ENCODE measurements around the gene C1orf105.

The C1orf105 gene

GRCh38 chr1:172397633-172398032, 22.9 kb upstream of the C1orf105 start:
- FAIRE-seq, result no peak

DNA sequence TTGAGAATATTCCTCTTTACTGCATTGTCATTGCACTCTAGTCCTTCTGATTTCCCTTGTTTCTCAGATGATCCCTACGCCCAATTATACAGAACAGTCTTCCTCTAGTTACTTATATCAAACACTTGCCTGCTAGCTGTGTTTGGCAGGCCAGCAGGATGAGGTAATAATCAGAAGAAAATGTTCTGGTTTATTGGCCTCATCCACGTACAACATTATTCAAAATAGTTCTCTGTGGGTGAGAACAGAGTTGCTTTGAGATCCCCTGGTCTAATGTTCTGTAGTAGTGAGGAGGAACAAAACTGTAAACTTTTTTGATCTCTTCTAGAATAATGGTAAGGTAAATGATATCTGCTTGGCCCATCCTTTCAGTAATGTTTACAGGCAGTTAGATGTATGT, 22.3 kb upstream of the C1orf105 start:
- no peak for FAIRE-seq

GRCh38 chr1:172398970-172399755, 21.3 kb upstream of the C1orf105 start:
- peak; percentile 100 for FAIRE-seq

DNA sequence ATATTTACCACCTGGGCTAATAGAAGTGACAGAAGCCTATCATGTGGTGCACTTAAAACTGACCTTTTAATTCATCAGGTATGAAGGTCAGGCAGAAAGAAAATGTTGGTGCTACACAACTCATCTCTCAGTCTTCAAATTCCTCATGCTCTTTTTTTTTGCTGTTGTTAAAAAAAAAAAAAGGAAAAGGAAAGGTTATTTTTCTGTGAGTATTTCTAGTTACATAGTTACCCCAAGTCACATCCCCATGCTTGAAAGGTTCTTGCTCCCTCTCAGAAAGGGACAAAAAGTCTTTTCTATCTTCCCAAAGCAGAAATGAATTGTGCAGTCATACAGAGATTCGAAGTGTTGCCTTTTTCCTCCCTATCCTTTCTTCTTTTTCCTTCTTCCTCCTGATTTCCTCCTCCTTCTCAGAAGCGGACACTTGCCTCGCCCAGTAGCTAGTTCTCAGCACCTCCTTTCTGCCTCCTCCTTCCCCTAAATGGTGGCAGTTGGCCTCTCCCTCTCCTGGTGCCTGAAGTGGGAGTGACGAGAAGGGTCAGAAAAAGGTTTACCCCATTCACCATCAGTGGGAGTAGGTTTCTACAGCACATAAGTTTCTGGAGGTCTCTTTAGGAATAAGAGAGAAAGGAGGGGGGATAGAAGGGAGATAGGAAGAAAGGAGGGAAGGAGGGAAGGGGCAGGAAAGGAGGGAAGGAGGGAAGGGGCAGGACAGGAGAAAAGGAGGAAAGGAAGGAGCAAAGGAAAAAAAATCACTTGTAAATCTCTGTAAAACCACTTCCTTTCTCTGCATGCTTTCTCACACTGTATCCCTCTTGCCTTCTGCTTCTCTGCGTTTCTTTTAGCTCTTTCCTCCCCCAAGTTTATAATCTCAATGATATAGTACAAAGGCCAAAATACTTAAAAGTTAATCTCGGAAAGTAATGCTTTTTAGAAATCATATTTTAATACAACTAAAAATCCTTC, 20.4 kb upstream of the C1orf105 start:
- no peak for FAIRE-seq

GRCh38 chr1:172400722-172401105, 19.8 kb upstream of the C1orf105 start:
- FAIRE-seq, result no peak

- FAIRE-seq, result no peak
Observed at GRCh38 chr1:172401477-172401876, 19.0 kb upstream of the C1orf105 start.

GRCh38 chr1:172401892-172402291, 18.6 kb upstream of the C1orf105 start:
- no peak for FAIRE-seq

- peak; percentile 34 for FAIRE-seq
Observed at GRCh38 chr1:172402878-172403569, 17.5 kb upstream of the C1orf105 start.

- no peak for FAIRE-seq
Observed at GRCh38 chr1:172404121-172404520, 16.4 kb upstream of the C1orf105 start.

DNA sequence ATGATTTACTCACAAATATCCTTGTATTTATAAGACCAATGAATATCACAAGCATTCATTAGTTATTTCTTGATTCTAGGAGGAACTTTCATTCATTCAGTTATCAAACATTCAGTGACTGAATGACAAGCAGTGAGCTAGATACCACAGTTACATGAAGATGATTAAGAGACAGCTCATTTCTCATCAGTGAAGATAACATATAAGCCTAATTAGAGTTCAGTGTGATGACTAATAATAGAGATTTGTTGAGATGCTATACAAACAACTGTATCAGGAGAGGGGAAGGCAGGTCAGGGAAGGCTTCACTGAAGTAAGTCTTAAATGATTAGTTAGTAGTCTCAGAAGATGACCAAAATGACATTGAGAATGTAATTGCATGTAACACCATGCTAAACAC, 14.6 kb upstream of the C1orf105 start:
- FAIRE-seq, result no peak

- FAIRE-seq, result no peak
Observed at GRCh38 chr1:172406968-172407367, 13.5 kb upstream of the C1orf105 start.

DNA sequence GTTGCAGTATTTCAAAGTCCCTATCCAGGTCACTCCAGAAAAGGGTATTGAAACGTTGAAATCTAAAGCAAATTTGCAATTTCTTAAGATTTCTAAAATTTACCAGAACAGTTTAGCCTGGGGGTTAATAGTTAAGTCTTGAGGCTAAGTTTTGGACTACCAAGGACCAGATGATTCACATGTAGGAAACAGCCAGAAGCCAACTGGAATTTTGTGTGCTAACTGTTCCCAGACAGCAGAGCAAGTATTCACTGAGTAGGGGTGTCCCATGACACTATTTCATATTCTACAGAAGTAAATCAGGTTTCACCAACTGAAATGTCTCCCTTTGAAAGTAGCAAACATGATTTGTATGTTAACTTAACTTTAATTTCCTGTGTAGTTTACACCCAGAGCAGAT, 11.5 kb upstream of the C1orf105 start:
- no peak for FAIRE-seq

- FAIRE-seq, result no peak
Observed at GRCh38 chr1:172410027-172410426, 10.5 kb upstream of the C1orf105 start.

GRCh38 chr1:172411791-172412338, 8.6 kb upstream of the C1orf105 start:
- FAIRE-seq, result no peak

GRCh38 chr1:172414331-172414730, 6.2 kb upstream of the C1orf105 start:
- no peak for FAIRE-seq

DNA sequence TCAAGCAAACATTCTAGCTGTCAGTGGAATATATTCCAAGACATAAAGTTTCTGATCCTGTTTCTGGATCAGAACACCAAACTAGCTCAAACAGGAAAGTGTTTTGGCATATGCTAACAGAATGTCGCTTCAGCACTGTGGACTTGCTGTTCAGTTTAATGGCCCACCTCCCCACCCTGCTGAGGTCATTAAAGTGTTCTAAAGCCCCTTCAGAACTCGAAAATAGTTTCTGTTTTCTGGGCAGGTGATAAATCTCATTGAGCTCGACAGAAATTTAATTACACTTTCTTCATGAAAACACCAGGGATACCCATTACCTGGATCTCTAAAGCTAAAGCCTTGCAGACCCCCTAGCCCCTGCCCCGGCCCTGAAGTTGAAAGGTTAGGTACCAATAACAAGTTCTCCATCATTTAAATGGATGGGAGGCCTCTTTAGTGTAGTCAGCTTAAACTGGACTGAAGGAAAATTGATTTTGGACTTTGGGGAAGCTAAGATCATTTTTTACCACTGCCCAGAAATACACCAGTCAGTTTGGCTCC, 3.9 kb upstream of the C1orf105 start:
- FAIRE-seq, result no peak

DNA sequence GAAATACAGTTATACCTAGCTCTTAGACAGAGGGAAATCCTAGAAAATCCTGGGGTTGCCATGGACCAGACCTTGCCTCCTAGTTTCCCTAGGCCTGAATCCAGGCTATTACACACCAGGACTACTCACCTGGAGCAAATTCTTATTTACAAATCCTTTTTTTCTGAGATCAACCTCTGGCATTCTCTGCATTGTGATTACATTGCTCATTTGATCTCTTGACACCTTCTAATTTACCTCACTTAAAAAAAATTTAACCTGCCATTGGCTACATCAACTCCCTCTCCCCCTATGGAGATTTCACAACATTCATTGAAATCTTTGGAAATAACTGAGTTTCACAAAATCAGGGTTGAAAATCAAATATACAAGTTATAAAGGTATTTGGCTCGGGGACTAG, 2.9 kb upstream of the C1orf105 start:
- FAIRE-seq, result peak; percentile 96

GRCh38 chr1:172421974-172422604, 1.6 kb downstream of the C1orf105 start:
- FAIRE-seq, result no peak

GRCh38 chr1:172423336-172423735, 2.9 kb downstream of the C1orf105 start:
- no peak for FAIRE-seq

GRCh38 chr1:172425339-172425738, 4.9 kb downstream of the C1orf105 start:
- FAIRE-seq, result no peak

- FAIRE-seq, result no peak
Observed at GRCh38 chr1:172427191-172427590, 6.7 kb downstream of the C1orf105 start.
